Measurements from ENCODE around the gene NOL4L.

NOL4L gene, protein sequence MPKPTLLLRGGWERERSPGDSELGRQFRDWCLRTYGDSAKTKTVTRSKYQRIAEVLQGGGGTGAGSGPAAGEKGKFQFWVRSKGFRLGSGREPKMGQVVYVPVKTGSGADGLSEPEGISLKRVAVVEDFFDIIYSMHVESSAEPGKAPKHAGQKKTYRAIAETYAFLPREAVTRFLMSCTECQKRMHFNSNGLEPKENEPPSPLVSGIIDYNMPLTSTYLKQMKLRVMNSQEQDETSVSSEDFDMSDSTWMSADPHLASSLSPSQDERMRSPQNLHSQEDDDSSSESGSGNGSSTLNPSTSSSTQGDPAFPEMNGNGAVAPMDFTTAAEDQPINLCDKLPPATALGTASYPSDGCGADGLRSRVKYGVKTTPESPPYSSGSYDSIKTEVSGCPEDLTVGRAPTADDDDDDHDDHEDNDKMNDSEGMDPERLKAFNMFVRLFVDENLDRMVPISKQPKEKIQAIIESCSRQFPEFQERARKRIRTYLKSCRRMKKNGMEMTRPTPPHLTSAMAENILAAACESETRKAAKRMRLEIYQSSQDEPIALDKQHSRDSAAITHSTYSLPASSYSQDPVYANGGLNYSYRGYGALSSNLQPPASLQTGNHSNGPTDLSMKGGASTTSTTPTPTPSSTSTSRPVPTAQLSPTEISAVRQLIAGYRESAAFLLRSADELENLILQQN

DNA sequence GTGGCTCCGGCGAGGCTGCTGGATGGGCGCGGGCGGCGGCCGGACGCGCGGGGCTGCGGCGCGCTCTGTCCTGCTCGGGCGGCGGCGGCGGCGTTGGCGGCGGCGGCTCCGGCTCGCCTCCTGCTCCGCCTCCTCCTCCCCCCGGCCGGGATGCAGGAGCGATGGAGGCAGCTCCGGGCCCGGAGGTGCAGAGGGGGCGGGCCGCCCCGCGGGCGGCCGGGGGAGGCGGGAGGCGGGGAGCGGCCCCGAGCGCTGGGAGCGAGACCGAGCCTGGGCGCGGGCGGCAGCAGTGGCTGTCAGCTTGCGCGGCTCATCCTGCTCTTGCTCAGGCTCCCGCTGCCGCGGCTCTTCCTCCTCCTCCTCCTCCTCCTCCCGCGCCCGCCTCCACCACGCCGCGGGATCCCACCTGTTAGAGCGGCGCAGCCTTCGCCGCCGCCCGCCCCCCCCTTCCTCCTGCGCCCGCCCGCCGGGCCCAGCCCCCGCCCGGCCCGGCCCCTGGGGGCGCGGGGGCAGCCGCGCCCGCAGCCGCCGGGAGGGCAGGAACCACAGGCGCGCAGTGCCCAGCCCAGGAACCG is at the start of gene NOL4L:
Gene NOL4L, minus strand, starts transcription at position 323 of the 575 bp plus-strand sequence. CDS start 443 bp downstream, outside the sequence.
- DNase-seq (ENCODE audit: low read depth in 4 of 4, low spot score in 1 of 4): no peak

DNA sequence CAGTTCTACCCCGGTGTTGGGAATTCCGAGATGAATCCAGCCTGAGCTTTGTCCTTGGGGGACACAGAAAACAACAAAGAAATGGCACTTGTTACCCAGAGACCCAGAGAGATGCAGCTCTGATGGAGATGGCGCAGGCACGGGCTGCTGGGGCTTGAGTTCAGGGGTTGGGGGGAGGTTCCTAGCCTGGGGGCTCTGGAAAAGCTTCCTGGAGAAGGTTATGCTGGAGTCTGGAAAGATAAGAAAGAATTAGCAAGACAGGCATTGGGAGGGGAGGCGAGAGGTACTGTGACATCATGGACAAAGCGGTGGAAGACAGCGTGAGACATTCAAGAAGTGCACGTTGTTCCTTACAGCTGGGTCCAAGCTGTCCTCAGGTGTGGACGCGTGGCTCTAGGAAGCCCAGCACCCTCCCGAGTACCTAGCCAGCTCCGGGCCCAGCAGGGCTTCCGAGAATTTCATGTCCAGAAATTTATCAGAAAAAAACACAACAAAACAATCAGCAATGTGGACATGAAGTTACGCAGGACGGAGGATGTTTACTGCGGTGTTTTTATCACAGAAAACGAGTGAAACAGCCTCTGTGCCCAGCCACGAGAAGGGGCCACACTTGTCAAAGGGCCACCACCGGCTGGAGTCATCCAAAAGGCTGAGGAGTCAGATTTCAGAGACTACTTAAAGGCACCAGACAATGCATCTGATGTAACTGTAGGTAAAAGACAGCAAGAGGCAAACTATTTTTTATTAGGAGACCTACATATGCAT is 49.1 kb upstream of the NOL4L start:
- no peak for DNase-seq (ENCODE audit: low read depth in 4 of 4, low spot score in 1 of 4)

GRCh38 chr20:32632461-32633354 is 47.6 kb upstream of the NOL4L start:
- DNase-seq (ENCODE audit: low read depth in 4 of 4, low spot score in 1 of 4): no peak

DNA sequence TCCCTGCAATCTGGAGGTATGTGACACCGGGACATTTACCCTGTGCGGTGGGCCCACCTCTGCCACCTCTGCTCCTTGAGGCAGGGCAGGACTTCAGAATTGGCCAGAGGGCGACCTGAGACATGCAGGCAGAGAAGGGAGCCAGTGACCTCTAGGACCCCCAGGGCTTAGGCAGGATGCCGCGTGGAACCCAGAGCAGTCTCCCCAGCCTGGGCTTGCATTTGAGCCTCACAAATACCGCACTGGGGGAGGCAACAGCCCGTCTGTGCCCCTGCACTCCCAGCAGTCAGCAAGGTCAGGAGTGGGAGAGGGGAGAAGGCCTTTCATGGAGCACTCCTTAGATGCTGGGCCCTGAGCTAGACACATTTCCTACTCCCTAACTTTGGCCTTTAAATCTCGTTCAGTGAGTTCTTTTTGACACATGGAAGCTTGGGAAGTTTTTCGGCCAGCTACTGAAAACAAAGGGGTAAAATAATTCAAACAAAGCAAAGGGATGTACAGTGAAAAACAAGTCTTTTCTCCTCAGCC is 46.9 kb upstream of the NOL4L start:
- no peak for DNase-seq (ENCODE audit: low read depth in 4 of 4, low spot score in 1 of 4)

DNA sequence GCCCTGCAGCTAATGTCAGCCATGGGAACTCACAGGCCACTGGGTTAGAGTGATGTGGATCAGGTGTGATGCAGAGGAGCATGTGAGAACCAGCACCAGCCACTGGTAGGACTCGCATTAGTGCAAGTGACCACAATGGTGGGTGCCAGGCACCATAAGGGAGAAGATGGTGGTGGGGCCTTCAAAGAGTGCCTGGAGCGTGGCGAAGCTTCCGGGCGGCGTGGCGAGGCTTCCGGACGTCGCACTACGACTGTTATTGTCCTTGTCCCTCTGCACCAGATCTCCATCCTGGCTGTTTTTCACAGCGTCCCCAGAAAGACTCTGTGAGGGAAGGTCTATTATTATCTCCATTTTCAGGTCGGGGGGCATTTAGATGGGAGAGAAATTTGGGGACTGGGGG is 44.7 kb upstream of the NOL4L start:
- no peak for DNase-seq (ENCODE audit: low read depth in 4 of 4, low spot score in 1 of 4)

DNA sequence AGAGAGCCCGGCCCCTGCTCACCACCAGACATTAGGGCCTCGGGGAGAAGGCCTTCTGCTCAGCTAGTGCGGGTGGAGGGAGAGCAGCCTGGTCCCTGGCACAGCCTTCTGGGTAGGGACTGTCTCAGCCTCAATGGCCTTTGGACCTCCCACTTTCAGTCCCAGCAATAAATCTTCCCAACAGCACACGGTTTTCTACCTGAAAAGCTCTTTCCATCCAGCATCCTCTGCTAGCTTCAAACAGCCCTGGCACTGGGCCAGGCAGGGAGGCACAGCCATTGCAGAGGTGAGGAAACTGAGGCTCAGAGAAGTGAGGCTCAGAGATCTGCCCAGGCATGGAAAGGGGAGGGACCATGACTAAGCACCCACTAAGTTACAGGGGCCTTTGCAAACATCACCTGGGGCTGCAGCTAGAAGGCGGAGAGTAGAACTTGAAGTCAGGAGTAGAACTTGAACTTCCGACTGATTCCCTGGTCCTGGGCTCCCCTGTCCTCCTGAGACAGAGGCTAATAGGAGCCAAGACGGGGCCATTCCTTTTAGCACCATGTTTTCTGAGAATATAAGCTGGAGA is 43.9 kb upstream of the NOL4L start:
- no peak for DNase-seq (ENCODE audit: low read depth in 4 of 4, low spot score in 1 of 4)

- DNase-seq (ENCODE audit: low read depth in 4 of 4, low spot score in 1 of 4): peak in 1 of 4 experiments; percentile 4
Observed at GRCh38 chr20:32626859-32627636, 41.9 kb upstream of the NOL4L start.

DNA sequence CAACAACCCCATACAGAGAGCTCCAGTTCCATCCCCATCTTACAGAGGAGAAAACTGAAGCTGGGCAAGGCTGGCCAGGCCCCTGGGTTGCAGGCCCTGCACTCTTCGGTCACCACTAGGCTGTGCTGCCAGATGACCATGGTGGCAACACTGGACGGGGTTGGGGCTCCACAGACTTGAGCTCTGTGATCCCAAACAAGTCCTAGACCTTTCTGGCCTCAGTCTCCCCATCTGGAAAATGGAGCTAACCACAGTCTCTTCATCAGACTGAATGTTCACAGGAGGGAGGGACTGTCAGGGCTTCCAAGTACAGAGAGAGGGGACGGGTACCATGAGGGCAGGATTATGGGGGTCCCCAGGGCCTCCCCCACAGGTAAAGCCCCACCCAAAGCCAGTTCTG is 41.3 kb upstream of the NOL4L start:
- DNase-seq (ENCODE audit: low read depth in 4 of 4, low spot score in 1 of 4): no peak

GRCh38 chr20:32625996-32626395 is 40.9 kb upstream of the NOL4L start:
- DNase-seq (ENCODE audit: low read depth in 4 of 4, low spot score in 1 of 4): no peak

GRCh38 chr20:32624687-32625345 is 39.7 kb upstream of the NOL4L start:
- no peak for DNase-seq (ENCODE audit: low read depth in 4 of 4, low spot score in 1 of 4)

- DNase-seq (ENCODE audit: low read depth in 4 of 4, low spot score in 1 of 4): no peak
Observed at GRCh38 chr20:32623667-32624157, 38.6 kb upstream of the NOL4L start.

DNA sequence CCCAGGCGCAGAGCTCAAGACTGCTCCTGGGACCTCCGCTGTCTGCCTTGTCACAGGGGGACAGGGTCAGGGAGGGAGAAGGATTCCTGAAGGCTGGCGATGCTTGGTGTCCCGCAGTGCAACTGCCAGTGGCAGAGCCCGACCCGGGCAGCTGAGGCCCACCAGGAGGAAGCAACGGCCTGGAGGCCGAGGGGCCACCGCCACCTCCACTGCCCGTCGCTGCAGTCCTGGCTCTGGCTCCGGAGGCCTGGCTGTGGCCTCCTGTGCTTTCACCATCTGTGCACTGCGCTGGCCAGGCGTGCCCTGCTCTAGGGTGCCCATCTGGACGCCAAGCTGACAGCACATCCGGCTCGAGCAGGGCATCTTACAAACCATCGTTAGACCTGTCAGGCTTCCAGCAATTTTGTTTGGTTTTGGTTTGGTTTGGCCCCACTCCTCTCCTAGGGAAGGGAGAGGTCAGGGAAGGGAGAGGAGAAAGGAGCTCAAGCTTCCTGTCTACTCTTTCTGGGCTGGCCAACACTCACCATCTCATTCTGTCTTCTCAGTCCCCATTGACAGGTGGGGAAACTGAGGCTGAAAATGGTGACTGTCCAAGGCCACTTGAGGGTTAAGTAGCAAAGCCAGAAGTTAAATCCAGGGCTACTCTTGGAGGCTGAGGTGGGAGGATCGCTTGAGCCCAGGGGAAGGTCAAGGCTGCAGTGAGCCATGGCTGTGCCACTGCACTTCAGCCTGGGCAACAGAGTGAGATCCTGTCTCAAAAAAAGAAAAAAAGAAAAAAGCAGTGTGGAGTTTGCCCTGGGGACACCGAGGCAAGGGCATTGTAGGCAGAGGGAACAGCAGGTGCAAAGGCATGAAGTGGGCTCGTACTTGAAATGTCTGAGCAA is 37.7 kb upstream of the NOL4L start:
- DNase-seq (ENCODE audit: low read depth in 4 of 4, low spot score in 1 of 4): no peak

- no peak for DNase-seq (ENCODE audit: low read depth in 4 of 4, low spot score in 1 of 4)
Observed at GRCh38 chr20:32621891-32622584, 36.9 kb upstream of the NOL4L start.

DNA sequence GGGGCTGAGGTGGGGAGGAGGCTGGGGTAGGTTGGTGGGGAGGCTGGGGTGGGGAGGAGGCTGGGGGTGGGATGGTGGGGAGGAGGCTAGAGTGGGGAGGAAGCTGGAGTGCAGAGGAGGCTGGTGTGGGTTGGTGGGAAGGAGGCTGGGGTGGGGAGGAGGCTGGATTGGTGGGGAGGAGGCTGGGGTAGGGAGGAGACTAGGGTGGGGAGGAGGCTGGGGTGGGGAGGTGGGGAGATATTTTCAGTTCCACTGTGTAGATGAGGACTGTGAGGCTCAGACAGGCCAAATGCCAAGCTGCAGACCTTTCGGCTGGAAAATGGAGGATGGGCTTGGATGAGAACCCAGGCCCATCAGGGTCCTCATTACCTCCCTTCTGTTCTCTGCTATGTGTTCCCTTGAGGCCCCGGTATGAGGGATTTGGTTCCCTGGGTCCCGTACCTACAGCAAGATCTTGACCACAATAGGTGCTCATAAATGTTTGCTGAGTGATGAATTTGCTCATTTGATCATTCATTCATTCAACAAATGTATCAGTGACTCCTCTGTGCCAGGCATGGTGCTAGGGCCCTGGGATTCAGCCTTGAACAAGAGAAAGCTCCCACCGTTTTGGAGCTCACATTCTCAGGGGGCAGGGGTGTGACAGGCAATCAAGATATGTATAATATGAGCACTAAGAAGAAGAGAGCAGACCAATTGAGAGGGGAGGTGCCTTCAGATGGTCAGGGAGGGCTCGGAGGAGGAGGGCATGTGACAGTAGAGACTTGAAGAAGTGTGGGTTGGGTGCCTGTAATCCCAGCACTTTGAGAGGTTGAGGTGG is 36.1 kb upstream of the NOL4L start:
- DNase-seq (ENCODE audit: low read depth in 4 of 4, low spot score in 1 of 4): no peak

DNA sequence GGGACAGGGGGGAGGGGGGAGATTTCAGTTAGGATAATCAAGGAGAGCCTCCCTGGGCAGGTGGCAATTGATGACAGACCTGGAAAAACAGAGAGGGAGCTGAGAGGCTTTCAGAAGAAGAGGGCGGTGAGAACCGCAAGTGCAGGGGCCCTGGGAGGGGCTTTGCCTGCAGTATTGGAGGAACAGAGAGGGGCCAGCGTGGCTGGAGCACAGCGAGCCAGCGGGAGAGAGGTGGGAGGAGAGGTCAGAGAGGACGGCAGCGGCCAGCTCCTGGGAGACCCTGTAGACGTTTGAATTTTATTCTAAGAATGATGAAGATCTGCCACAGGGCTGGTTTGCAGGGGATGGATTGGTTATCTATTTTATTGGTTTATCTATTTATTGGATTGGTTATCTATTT is 34.5 kb upstream of the NOL4L start:
- no peak for DNase-seq (ENCODE audit: low read depth in 4 of 4, low spot score in 1 of 4)

GRCh38 chr20:32614772-32615171 is 29.6 kb upstream of the NOL4L start:
- DNase-seq (ENCODE audit: low read depth in 4 of 4, low spot score in 1 of 4): no peak
